Endodermal cell (in vitro differentiated cells): ENCODE data around the gene ADAMTS16. TPM values are rescaled to one million over a fixed set of nuclear protein-coding genes. Genes with fewer than 3 reads are reported as not detected.

ENCODE experiments used
- DNase-seq: peaks from one replicate; pipeline ENCODE4 v3.0.0-alpha.2; 2017
- H3K27ac ChIP-seq: 2 replicates; pipeline ENCODE4 v1.5.1; 2013; ENCODE audit warnings: mild to moderate bottlenecking, low read depth, low read length, moderate library complexity
- H3K27me3 ChIP-seq: 2 replicates; pipeline ENCODE4 v1.6.1; 2013; ENCODE audit warnings: mild to moderate bottlenecking, low read length, moderate library complexity; ENCODE audit not compliant: insufficient read depth, control insufficient read depth, poor library complexity, severe bottlenecking
- H3K36me3 ChIP-seq: 2 replicates; pipeline ENCODE4 v1.7.0; 2013; ENCODE audit warnings: mild to moderate bottlenecking, low read length, moderate library complexity; ENCODE audit not compliant: control insufficient read depth, insufficient read depth
- H3K4me1 ChIP-seq: one replicate; pipeline ENCODE4 v1.7.0; 2013; ENCODE audit warnings: low read length; ENCODE audit not compliant: control insufficient read depth, insufficient read depth
- H3K4me3 ChIP-seq: 2 replicates; pipeline ENCODE4 v1.5.1; 2013; ENCODE audit warnings: mild to moderate bottlenecking, low read length, moderate library complexity
- H3K9ac ChIP-seq: 2 replicates; pipeline ENCODE4 v1.6.1; 2013; ENCODE audit warnings: mild to moderate bottlenecking, low read length, moderate library complexity; ENCODE audit not compliant: poor library complexity, severe bottlenecking; ENCODE audit errors: extremely low read depth
- H3K9me3 ChIP-seq: 2 replicates; pipeline ENCODE4 v1.6.1; 2013; ENCODE audit warnings: mild to moderate bottlenecking, low read length, moderate library complexity; ENCODE audit not compliant: control insufficient read depth
- H3K27ac Mint-ChIP-seq: 2 replicates; pipeline ENCODE4 v1.8.0; 2020; ENCODE audit warnings: mixed read lengths
- H3K27me3 Mint-ChIP-seq: 2 replicates; pipeline ENCODE4 v1.8.0; 2021; ENCODE audit warnings: mild to moderate bottlenecking, mixed read lengths; ENCODE audit not compliant: insufficient read depth
- H3K36me3 Mint-ChIP-seq: 2 replicates; pipeline ENCODE4 v1.8.0; 2020; ENCODE audit warnings: low read depth, mixed read lengths
- H3K4me1 Mint-ChIP-seq: 2 replicates; pipeline ENCODE4 v1.8.0; 2020; ENCODE audit warnings: mixed read lengths
- H3K4me3 Mint-ChIP-seq: 2 replicates; pipeline ENCODE4 v1.8.0; 2020; ENCODE audit warnings: mild to moderate bottlenecking, moderate library complexity, mixed read lengths
- H3K9me3 Mint-ChIP-seq: 2 replicates; pipeline ENCODE4 v1.8.0; 2020; ENCODE audit warnings: mild to moderate bottlenecking, mixed read lengths
- CTCF ChIP-seq: fragments of 200-600 bp; sonication (generic); conservative IDR thresholded peaks from 2 replicates; pipeline ENCODE4 v1.5.0; 2021; ENCODE audit warnings: antibody characterized with exemption, mild to moderate bottlenecking
- WGBS, 2 experiments: methylation state at CpG; one replicate each; pipeline versions ENCODE4 v1.1.5 to v1.1.7; 2013; ENCODE audit warnings: missing lambda C conversion rate in 2 of 2, mixed read lengths in 1 of 2; ENCODE audit not compliant: insufficient coverage in 1 of 2, insufficient read length in 1 of 2; 5-methylcytosine and 5-hydroxymethylcytosine counted together
- total RNA-seq, 2 donors: library from RNA; stranded (reverse); fragmentation: NEBNext Ultra II Directional in 1 of 2; extraction: Animal tissue kit (Norgen Biotek cat#: 25700) in 1 of 2; gene quantifications; 2 replicates in 1 of 2; 3 replicates in 1 of 2; pipeline ENCODE4 v1.2.1, GENCODE V29; 2021

Gene ADAMTS16
- total RNA-seq, 2 donors from 2014 or later, result 0.77 to 7.4 TPM

GRCh38 chr5:5298841-5299541 is 158.9 kb downstream of the ADAMTS16 start:
- H3K9ac ChIP-seq, result no peak overlapping the region
- no peak overlapping the region for H3K4me3 ChIP-seq
- H3K36me3 ChIP-seq, result no peaks in the 10 kb centered on the region
- peaks cover 3% of the 10 kb centered on the region for H3K27me3 Mint-ChIP-seq
- H3K9me3 ChIP-seq, result peaks cover 3% of the 10 kb centered on the region
- 82 to 93% methylated on average over 9 to 13 of the region's 13 CpGs for WGBS, 2 experiments
- H3K9me3 Mint-ChIP-seq, result peaks cover 10% of the 10 kb centered on the region
- peaks cover 18% of the 10 kb centered on the region for H3K36me3 Mint-ChIP-seq
- no peaks in the 10 kb centered on the region for H3K27me3 ChIP-seq
- H3K27ac ChIP-seq, result peak overlapping the region; percentile 42
- no peak overlapping the region for H3K27ac Mint-ChIP-seq
- no peak overlapping the region for H3K4me3 Mint-ChIP-seq
- no peaks in the 10 kb centered on the region for H3K4me1 Mint-ChIP-seq
- H3K4me1 ChIP-seq, result no peaks in the 10 kb centered on the region
- TF ChIP-seq CTCF, result no peak
- no peak for DNase-seq

GRCh38 chr5:5301176-5301575 is 161.0 kb downstream of the ADAMTS16 start:
- Mint-ChIP-seq H3K27me3 (no peaks in the 10 kb centered on the region), H3K4me1 (no peaks in the 10 kb centered on the region), H3K36me3 (peaks cover 17% of the 10 kb centered on the region), H3K4me3 (no peak overlapping the region), H3K27ac (no peak overlapping the region), H3K9me3 (peaks cover 12% of the 10 kb centered on the region)
- Histone ChIP-seq H3K4me1 (no peaks in the 10 kb centered on the region), H3K36me3 (no peaks in the 10 kb centered on the region), H3K27me3 (no peaks in the 10 kb centered on the region), H3K4me3 (no peak overlapping the region), H3K27ac (no peak overlapping the region), H3K9me3 (no peaks in the 10 kb centered on the region), H3K9ac (no peak overlapping the region)
- WGBS, 2 experiments, result 0% methylated on average over 1 to 3 of the region's 3 CpGs
- TF ChIP-seq CTCF, result no peak
- DNase-seq, result no peak

GRCh38 chr5:5302201-5302600 is 162.1 kb downstream of the ADAMTS16 start:
- H3K36me3 ChIP-seq, result no peaks in the 10 kb centered on the region
- H3K4me3 ChIP-seq, result no peak overlapping the region
- TF ChIP-seq CTCF, result no peak
- no peak for DNase-seq
- no peaks in the 10 kb centered on the region for H3K4me1 ChIP-seq
- Mint-ChIP-seq H3K9me3 (peaks cover 12% of the 10 kb centered on the region), H3K4me1 (no peaks in the 10 kb centered on the region), H3K36me3 (peaks cover 17% of the 10 kb centered on the region), H3K27me3 (no peaks in the 10 kb centered on the region), H3K27ac (no peak overlapping the region), H3K4me3 (no peak overlapping the region)
- H3K27ac ChIP-seq, result no peak overlapping the region
- no peak overlapping the region for H3K9ac ChIP-seq
- H3K9me3 ChIP-seq, result no peaks in the 10 kb centered on the region
- no peaks in the 10 kb centered on the region for H3K27me3 ChIP-seq
- 50 to 74% methylated on average over 2 to 4 of the region's 4 CpGs for WGBS, 2 experiments
